H54 (cell line): ENCODE measurements around the gene WDR62.

Experiments used
- DNase-seq: peaks from one replicate; pipeline ENCODE4 v3.0.0; 2011; ENCODE audit warnings: low spot score, mixed read lengths; ENCODE audit not compliant: insufficient read length
- FAIRE-seq: peaks from 3 replicates; lab custom pipeline; 2011; peaks lifted over from hg19 to GRCh38; lab: Jason Lieb, UNC
- POLR2A ChIP-seq: IDR thresholded peaks from 2 replicates; pipeline ENCODE4 v1.6.1; 2011; ENCODE audit warnings: low read depth, mild to moderate bottlenecking, low read length

Gene WDR62

DNA sequence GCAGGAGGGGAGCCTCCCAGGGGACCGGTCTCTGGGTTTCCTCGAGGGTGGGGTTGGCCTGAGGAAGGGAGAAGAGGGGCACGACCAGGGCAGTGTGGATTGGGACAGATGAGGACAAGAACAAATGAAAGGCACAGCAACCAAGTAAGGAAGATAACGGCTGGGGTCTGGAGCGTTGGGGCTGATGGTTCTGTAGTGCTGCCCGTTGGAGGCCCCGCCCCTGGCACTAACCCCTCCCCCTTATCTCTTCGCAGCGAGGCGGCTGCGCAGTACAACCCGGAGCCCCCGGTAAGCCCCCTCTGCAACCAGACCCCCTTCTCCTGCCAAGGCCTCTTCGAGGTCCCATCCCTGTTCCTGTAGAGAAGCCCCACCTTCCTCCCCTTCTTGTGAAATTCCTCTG, 87.3 kb downstream of the WDR62 start:
- no peak for TF ChIP-seq POLR2A
- FAIRE-seq, result no peak

DNA sequence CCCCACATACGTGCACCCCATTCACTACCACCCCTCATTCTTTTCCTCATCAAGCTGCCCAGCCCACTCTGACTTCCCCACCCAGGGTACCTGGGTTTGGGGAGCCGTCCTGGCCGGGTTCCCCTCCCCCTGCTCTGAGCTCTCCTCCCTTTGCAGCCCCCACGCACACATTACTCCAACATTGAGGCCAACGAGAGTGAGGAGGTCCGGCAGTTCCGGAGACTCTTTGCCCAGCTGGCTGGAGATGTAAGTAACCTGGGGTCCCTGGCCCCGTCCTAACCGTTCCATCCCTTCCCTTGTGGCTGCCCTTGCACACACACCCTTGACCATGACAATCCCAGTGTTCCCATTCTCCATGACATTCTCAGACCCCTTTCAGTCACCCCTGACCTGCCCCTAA, 87.8 kb downstream of the WDR62 start:
- DNase-seq, result no peak
- no peak for TF ChIP-seq POLR2A
- FAIRE-seq, result no peak

More for the DNA sequence above, 87.3 kb downstream of the WDR62 start:
- DNase-seq, result no peak

DNA sequence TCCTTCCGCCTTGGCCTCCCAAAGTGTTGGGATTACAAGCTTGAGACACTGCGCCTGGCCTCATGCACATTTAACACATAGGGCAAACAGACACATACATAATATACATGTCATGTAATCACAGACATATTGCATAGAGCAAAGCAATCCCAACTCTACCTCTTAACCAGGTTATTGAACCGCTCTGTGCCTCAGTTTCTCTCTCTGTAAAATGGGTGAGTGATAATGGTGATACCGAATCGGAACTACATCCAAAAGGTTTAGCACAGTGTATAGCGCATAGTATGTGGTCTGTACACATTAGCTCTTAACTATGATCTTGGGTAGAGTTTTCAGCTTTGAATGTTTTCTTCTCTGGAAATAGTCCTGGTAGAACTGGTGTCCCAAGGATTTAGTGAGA, 89.9 kb downstream of the WDR62 start:
- no peak for DNase-seq
- FAIRE-seq, result no peak
- TF ChIP-seq POLR2A, result no peak

DNA sequence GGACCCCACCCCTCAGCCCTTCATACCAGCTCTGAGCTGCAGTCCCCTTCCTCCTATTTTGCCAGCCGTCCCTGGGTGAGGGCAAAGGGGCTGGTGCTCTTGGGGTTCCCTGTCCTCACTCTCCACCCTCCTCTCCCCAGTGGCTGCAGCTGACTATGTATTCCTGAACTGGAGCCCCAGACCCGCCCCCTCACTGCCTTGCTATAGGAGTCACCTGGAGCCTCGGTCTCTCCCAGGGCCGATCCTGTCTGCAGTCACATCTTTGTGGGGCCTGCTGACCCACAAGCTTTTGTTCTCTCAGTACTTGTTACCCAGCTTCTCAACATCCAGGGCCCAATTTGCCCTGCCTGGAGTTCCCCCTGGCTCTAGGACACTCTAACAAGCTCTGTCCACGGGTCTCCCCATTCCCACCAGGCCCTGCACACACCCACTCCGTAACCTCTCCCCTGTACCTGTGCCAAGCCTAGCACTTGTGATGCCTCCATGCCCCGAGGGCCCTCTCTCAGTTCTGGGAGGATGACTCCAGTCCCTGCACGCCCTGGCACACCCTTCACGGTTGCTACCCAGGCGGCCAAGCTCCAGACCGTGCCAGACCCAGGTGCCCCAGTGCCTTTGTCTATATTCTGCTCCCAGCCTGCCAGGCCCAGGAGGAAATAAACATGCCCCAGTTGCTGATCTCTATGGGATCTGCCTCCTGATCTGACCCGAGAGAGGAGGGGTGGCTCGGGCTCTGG, 95.1 kb downstream of the WDR62 start:
- FAIRE-seq (no peak), DNase-seq (no peak)

DNA sequence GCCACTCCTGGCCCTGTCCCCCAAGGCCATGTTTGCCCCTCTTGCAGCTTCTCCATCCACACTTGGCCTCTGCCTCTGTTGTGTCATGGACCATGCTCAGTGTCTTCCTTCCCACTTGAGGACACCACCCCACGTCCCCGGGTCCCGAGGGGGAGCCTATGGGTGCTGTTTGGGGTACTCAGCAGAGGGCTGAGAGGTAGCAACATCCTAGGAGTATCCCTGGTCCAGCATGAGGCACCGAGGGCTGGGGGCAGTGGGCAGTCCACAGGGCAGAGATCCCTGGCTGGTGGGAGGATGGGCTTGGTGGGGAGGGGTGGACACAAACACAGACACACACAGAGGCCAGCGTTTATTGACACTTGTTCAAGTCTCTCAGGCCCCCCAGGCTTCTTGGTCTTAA, 95.9 kb downstream of the WDR62 start:
- DNase-seq (no peak), FAIRE-seq (no peak)
- no peak for TF ChIP-seq POLR2A

More for the DNA sequence above, 95.1 kb downstream of the WDR62 start:
- TF ChIP-seq POLR2A, result no peak

DNA sequence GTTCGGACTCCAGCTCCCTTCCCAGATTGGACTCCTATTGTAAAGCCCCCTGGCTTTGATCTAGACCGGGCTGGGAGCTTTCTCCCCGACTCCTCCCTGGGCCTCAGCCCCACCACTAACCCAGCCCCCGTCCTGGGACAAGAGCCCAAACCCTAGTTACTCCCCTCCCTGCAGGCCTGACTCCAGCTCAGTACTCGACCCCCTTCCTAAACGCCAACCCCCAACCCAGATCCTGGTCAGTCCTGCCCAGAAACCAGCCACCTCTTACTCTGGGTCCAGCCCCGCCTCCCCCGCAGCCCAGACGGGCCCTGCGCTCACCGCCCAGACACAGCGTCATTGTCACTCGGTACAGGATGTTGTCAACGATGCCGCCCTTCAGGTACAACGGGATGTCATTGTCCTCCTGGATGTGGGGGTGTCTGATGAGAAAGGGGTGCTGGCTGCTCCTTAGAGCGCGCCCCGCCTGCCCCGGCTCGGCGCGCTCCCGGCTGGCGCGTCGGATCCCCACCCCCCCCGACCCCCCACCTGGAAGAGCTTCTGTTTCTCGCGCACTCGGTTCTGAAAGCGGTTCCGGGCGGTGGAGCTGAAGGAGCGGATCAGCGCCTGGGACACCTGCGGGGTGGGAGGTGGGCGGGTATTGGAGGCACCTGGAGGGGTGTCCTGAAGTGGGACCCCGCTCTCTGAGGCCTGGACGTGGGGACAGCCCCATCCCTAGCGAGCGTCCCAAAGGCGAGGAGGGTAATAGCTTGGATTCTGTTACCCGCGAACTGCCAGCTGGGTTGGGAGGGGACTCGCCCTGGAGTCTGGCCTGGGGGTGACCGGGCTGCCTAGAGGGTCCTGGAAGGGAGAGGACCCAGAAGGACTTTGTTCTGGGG, 96.7 kb downstream of the WDR62 start:
- TF ChIP-seq POLR2A, result no peak

DNA sequence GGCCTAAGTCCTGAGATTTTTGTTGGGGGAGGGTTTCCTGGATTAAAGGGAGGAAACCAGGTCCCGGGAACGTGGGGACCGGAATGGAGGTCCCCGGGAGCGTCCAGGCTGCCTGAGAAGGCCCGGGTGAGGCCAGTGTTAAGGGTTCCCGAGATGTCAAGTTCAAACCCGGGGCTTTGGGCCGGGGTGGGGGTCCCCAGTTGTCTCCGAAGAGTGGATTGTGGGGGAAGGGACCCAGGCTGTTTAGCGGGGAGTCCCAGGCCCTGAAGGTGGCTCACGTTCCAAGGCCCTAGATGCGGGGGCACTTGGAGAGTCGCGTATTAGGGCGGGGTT, 97.3 kb downstream of the WDR62 start:
- no peak for DNase-seq
- no peak for FAIRE-seq
- no peak for TF ChIP-seq POLR2A

More for the DNA sequence above, 96.7 kb downstream of the WDR62 start:
- DNase-seq, result no peak
- FAIRE-seq, result no peak

DNA sequence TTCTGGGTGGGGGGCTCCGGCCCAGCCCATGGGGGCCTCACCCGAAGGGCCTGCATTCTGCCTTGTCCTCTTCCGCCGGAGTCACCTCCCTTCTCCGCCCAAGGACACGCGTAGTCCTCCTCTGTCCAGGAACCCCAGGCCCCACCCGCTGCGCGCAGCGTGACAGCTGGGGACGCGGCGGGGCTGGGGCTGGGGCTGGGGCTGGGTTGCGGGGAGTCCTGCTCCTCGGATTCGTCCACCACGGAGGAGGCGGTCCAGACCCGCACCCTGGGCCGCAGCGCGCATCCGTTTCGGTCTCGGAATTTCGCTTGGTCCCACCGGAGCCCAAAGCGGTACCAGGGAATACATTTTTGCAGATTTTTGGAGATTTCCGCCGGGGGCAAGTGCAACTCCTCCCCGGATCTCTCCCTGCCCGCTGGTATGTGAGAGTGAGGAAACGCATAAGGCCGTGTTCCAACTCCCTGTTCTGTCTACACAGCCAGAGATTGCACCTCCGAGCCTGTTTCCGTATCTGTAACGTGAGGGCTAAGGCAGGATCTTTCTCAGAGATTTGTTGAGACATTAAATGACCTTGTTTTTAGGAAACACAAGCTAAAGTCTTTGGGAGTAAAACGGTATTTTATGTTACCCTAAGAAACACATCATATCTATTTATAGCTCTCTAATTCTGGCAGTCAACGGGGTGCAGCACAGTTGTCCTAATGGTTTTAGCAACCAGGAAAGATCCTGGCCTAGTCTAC, 97.8 kb downstream of the WDR62 start, which contains the start of gene COX7A1:
COX7A1 (minus strand) TSS at position 96 of the 740 bp plus-strand sequence; CDS start at position 56, 40 bp downstream.
- no peak for TF ChIP-seq POLR2A
- DNase-seq, result no peak
- no peak for FAIRE-seq

DNA sequence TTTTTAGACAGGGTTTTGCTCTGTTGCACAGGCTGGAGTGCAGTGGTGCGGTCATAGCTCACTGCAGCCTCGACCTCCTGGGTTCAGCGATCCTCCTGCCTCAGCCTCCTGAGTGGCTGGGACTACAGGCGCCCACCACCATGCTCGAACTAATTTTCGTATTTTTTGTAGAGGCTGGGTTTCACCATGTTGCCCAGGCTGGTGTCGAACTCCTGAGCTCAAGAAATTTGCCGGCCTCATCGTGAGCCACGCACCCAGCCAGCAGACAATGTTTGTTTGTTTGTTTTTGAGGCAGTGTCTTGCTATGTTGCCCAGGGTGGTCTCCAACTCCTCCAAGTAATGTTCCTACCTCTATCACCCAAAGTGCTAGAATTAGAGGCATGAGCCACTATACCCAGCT, 98.4 kb downstream of the WDR62 start:
- TF ChIP-seq POLR2A, result no peak
- no peak for DNase-seq
- no peak for FAIRE-seq
